ENCODE results near the gene ITGA6.

ITGA6 gene

GRCh38 chr2:172437419-172438341 is 10.3 kb downstream of the ITGA6 start:
- Histone ChIP-seq H3K27ac (ENCODE audit: extremely low read depth, low read depth, low read length) (no peak overlapping the region), H3K4me1 (ENCODE audit: control insufficient read depth, insufficient read depth, low read length) (peaks cover 34% of the 10 kb centered on the region), H3K36me3 (ENCODE audit: control insufficient read depth in 2 of 2, insufficient read depth in 1 of 2, low read length in 2 of 2) (no peaks in the 10 kb centered on the region), H3K9me3 (ENCODE audit: control insufficient read depth, insufficient read depth, low read depth, low read length) (no peaks in the 10 kb centered on the region), H3K4me3 (ENCODE audit: low read depth, low read length) (no peak overlapping the region)
- TF ChIP-seq ZSCAN16 (tag by site-specific recombination; IDR thresholded peaks at IDR 0.05) (no peak), ZNF624 (tag by site-specific recombination; IDR thresholded peaks at IDR 0.05) (no peak), YY2 (tag by site-specific recombination; IDR thresholded peaks at IDR 0.05) (no peak), ZFHX2 (tag by site-specific recombination; conservative IDR thresholded peaks at IDR 0.05) (peak; percentile 62), MEIS1 (CRISPR knock-in tag; IDR thresholded peaks at IDR 0.05; ENCODE audit: borderline replicate concordance) (no peak), EGR2 (tag by site-specific recombination; IDR thresholded peaks at IDR 0.05; ENCODE audit: low read depth) (peak; percentile 68), ZNF138 (tag by site-specific recombination; IDR thresholded peaks at IDR 0.05; ENCODE audit: borderline replicate concordance) (no peak), ZNF560 (tag by site-specific recombination; IDR thresholded peaks at IDR 0.05; ENCODE audit: borderline replicate concordance) (no peak), ZNF221 (tag by site-specific recombination; IDR thresholded peaks at IDR 0.05; ENCODE audit: borderline replicate concordance) (no peak), PRDM1 (tag by site-specific recombination; IDR thresholded peaks at IDR 0.05) (peak; percentile 30; the same call in 1 of the 2 replicates)
- POLR2A ChIA-PET: interaction anchor here (5.5 kb wide), 1 partner anchor 9 kb away, joined by 48 read pairs; the partner anchor contains the start of gene ITGA6
- CTCF ChIA-PET: interaction anchor here (0.5 to 3.0 kb wide), 4 partner anchors 8 to 23 kb away, joined by 3 to 15 read pairs (median 8); partner anchors contain the start of gene ITGA6

- no peak overlapping the region for H3K27ac ChIP-seq (ENCODE audit: extremely low read depth, low read depth, low read length)
- H3K9me3 ChIP-seq (ENCODE audit: control insufficient read depth, insufficient read depth, low read depth, low read length): no peaks in the 10 kb centered on the region
- CTCF ChIA-PET: interaction anchor here (0.7 to 3.0 kb wide), 5 partner anchors 9 to 895 kb away, joined by 3 to 15 read pairs (median 4); no protein-coding TSS in a partner anchor
- H3K4me1 ChIP-seq (ENCODE audit: control insufficient read depth, insufficient read depth, low read length): peaks cover 38% of the 10 kb centered on the region
- POLR2A ChIA-PET: interaction anchor here (5.5 kb wide), 1 partner anchor 11 kb away, joined by 48 read pairs; the partner anchor contains the start of gene ITGA6
- H3K4me3 ChIP-seq (ENCODE audit: low read depth, low read length): no peak overlapping the region
- H3K36me3 ChIP-seq (ENCODE audit: control insufficient read depth in 2 of 2, insufficient read depth in 1 of 2, low read length in 2 of 2): no peaks in the 10 kb centered on the region
- no peak for TF ChIP-seq ZNF654 (tag by site-specific recombination; IDR thresholded peaks at IDR 0.05; ENCODE audit: low read depth)
- no peak for TF ChIP-seq ZNF449 (tag by site-specific recombination; IDR thresholded peaks at IDR 0.05)
- no peak for TF ChIP-seq ZSCAN16 (tag by site-specific recombination; IDR thresholded peaks at IDR 0.05)
- TF ChIP-seq SP7 (tag by site-specific recombination; IDR thresholded peaks at IDR 0.05): no peak
- no peak for TF ChIP-seq EGR2 (tag by site-specific recombination; IDR thresholded peaks at IDR 0.05; ENCODE audit: low read depth)
- no peak for TF ChIP-seq ZNF776 (tag by site-specific recombination; IDR thresholded peaks at IDR 0.05; ENCODE audit: borderline replicate concordance)
- no peak for TF ChIP-seq ZNF221 (tag by site-specific recombination; IDR thresholded peaks at IDR 0.05; ENCODE audit: borderline replicate concordance)
- TF ChIP-seq SETDB1 (IDR thresholded peaks at IDR 0.05; ENCODE audit: insufficient read length, low read length): no peak
- TF ChIP-seq KLF9 (tag by site-specific recombination; IDR thresholded peaks at IDR 0.05; ENCODE audit: low read depth): no peak
- TF ChIP-seq HIC1 (tag by site-specific recombination; IDR thresholded peaks at IDR 0.05): no peak
- no peak for TF ChIP-seq ZBTB44 (tag by site-specific recombination; IDR thresholded peaks at IDR 0.05)
- TF ChIP-seq ZSCAN5A (tag by site-specific recombination; IDR thresholded peaks at IDR 0.05): no peak
- TF ChIP-seq ZNF366 (tag by site-specific recombination; conservative IDR thresholded peaks at IDR 0.05): 0 out of 2 replicates have a peak, but pooled peaks have one; percentile 18
- TF ChIP-seq ZNF76 (tag by site-specific recombination; IDR thresholded peaks at IDR 0.05; ENCODE audit: borderline replicate concordance, low read depth): no peak
- no peak for TF ChIP-seq ZNF558 (tag by site-specific recombination; IDR thresholded peaks at IDR 0.05)
- no peak for TF ChIP-seq ZNF777 (tag by site-specific recombination; IDR thresholded peaks at IDR 0.05; ENCODE audit: borderline replicate concordance)
- TF ChIP-seq ZNF747 (tag by site-specific recombination; IDR thresholded peaks at IDR 0.05): no peak
These were observed 11.5 kb downstream of the ITGA6 start for GRCh38 chr2:172438741-172439508.

Measured in HEK293 (cell line).